T-helper 2 cell treated with Interferon-gamma antibody and Interleukin-4, amounts not matched to agents 5 μg/mL and 100 μg/mL, for 36 hours (primary cell): ENCODE results near the gene MYCBP2.
"Not testable (repeated sequence)": the region's sequence is repeated elsewhere in the genome, so short reads cannot be mapped to it uniquely, and the experiment has no call there.

Experiments used
- DNase-seq: peaks from one replicate; pipeline ENCODE4 v3.0.0; 2021; ENCODE audit warnings: low spot score
- H3K27ac Mint-ChIP-seq: one replicate; pipeline ENCODE4 v1.8.0; 2021; ENCODE audit warnings: mild to moderate bottlenecking, mixed read lengths
- H3K27me3 Mint-ChIP-seq: one replicate; pipeline ENCODE4 v1.8.0; 2021; ENCODE audit warnings: low read depth, mixed read lengths
- H3K36me3 Mint-ChIP-seq: one replicate; pipeline ENCODE4 v1.8.0; 2021; ENCODE audit warnings: low read depth, mixed read lengths
- H3K4me1 Mint-ChIP-seq: one replicate; pipeline ENCODE4 v1.8.0; 2021; ENCODE audit warnings: low read depth, mixed read lengths
- H3K4me3 Mint-ChIP-seq: one replicate; pipeline ENCODE4 v1.8.0; 2022; ENCODE audit warnings: mild to moderate bottlenecking, moderate library complexity, mixed read lengths
- H3K9me3 Mint-ChIP-seq: one replicate; pipeline ENCODE4 v1.8.0; 2021; ENCODE audit warnings: mixed read lengths

MYCBP2 gene

GRCh38 chr13:77351315-77351714 is 24.4 kb upstream of the MYCBP2 start:
- Mint-ChIP-seq H3K27me3 (peaks cover 11% of the 10 kb centered on the region), H3K9me3 (no peaks in the 10 kb centered on the region), H3K4me1 (peaks cover 8% of the 10 kb centered on the region), H3K36me3 (no peaks in the 10 kb centered on the region), H3K27ac (no peak overlapping the region), H3K4me3 (no peak overlapping the region)
- DNase-seq: no peak

- no peak overlapping the region for H3K4me3 Mint-ChIP-seq
- no peak overlapping the region for H3K27ac Mint-ChIP-seq
- DNase-seq: no peak
- no peaks in the 10 kb centered on the region for H3K9me3 Mint-ChIP-seq
- no peaks in the 10 kb centered on the region for H3K36me3 Mint-ChIP-seq
- H3K4me1 Mint-ChIP-seq: peaks cover 8% of the 10 kb centered on the region
- peaks cover 11% of the 10 kb centered on the region for H3K27me3 Mint-ChIP-seq
Observed at GRCh38 chr13:77350811-77351210, 23.9 kb upstream of the MYCBP2 start.

GRCh38 chr13:77349365-77349764 is 22.5 kb upstream of the MYCBP2 start:
- no peak for DNase-seq
- H3K9me3 Mint-ChIP-seq: no peaks in the 10 kb centered on the region
- no peaks in the 10 kb centered on the region for H3K36me3 Mint-ChIP-seq
- no peak overlapping the region for H3K4me3 Mint-ChIP-seq
- H3K4me1 Mint-ChIP-seq: peaks cover 13% of the 10 kb centered on the region
- H3K27me3 Mint-ChIP-seq: peaks cover 8% of the 10 kb centered on the region
- H3K27ac Mint-ChIP-seq: no peak overlapping the region

- not testable (repeated sequence) for H3K9me3 Mint-ChIP-seq
Observed at GRCh38 chr13:77347351-77347750, 20.5 kb upstream of the MYCBP2 start.

GRCh38 chr13:77345150-77345780 is 18.4 kb upstream of the MYCBP2 start:
- Mint-ChIP-seq H3K27ac (no peak overlapping the region), H3K27me3 (no peaks in the 10 kb centered on the region), H3K36me3 (no peaks in the 10 kb centered on the region), H3K4me1 (peaks cover 5% of the 10 kb centered on the region), H3K9me3 (no peaks in the 10 kb centered on the region), H3K4me3 (no peak overlapping the region)
- peak; percentile 37 for DNase-seq

More at GRCh38 chr13:77347351-77347750, 20.5 kb upstream of the MYCBP2 start:
- not testable (repeated sequence) for H3K4me3 Mint-ChIP-seq, H3K27me3 Mint-ChIP-seq, H3K27ac Mint-ChIP-seq, H3K36me3 Mint-ChIP-seq, DNase-seq, H3K4me1 Mint-ChIP-seq

GRCh38 chr13:77343841-77344240 is 16.9 kb upstream of the MYCBP2 start:
- no peaks in the 10 kb centered on the region for H3K27me3 Mint-ChIP-seq
- H3K27ac Mint-ChIP-seq: no peak overlapping the region
- H3K4me3 Mint-ChIP-seq: no peak overlapping the region
- no peak for DNase-seq
- no peaks in the 10 kb centered on the region for H3K9me3 Mint-ChIP-seq
- H3K36me3 Mint-ChIP-seq: no peaks in the 10 kb centered on the region
- peaks cover 14% of the 10 kb centered on the region for H3K4me1 Mint-ChIP-seq

GRCh38 chr13:77339408-77339807 is 12.5 kb upstream of the MYCBP2 start:
- Mint-ChIP-seq H3K4me3 (no peak overlapping the region), H3K4me1 (peaks cover 17% of the 10 kb centered on the region), H3K9me3 (no peaks in the 10 kb centered on the region), H3K36me3 (no peaks in the 10 kb centered on the region), H3K27me3 (no peaks in the 10 kb centered on the region), H3K27ac (no peak overlapping the region)
- DNase-seq: no peak

GRCh38 chr13:77338961-77339401 is 12.1 kb upstream of the MYCBP2 start:
- no peak for DNase-seq
- H3K36me3 Mint-ChIP-seq: no peaks in the 10 kb centered on the region
- no peaks in the 10 kb centered on the region for H3K27me3 Mint-ChIP-seq
- H3K4me1 Mint-ChIP-seq: peaks cover 17% of the 10 kb centered on the region
- no peaks in the 10 kb centered on the region for H3K9me3 Mint-ChIP-seq
- no peak overlapping the region for H3K27ac Mint-ChIP-seq
- H3K4me3 Mint-ChIP-seq: no peak overlapping the region

- H3K4me1 Mint-ChIP-seq: peaks cover 17% of the 10 kb centered on the region
- no peaks in the 10 kb centered on the region for H3K27me3 Mint-ChIP-seq
- H3K9me3 Mint-ChIP-seq: no peaks in the 10 kb centered on the region
- no peaks in the 10 kb centered on the region for H3K36me3 Mint-ChIP-seq
- DNase-seq: no peak
- no peak overlapping the region for H3K4me3 Mint-ChIP-seq
- no peak overlapping the region for H3K27ac Mint-ChIP-seq
Observed at GRCh38 chr13:77338329-77338728, 11.4 kb upstream of the MYCBP2 start.

GRCh38 chr13:77337159-77337558 is 10.3 kb upstream of the MYCBP2 start:
- DNase-seq: no peak
- no peak overlapping the region for H3K27ac Mint-ChIP-seq
- no peaks in the 10 kb centered on the region for H3K9me3 Mint-ChIP-seq
- no peaks in the 10 kb centered on the region for H3K27me3 Mint-ChIP-seq
- no peaks in the 10 kb centered on the region for H3K36me3 Mint-ChIP-seq
- no peak overlapping the region for H3K4me3 Mint-ChIP-seq
- H3K4me1 Mint-ChIP-seq: peaks cover 17% of the 10 kb centered on the region

GRCh38 chr13:77335543-77335942 is 8.6 kb upstream of the MYCBP2 start:
- Mint-ChIP-seq H3K9me3 (no peaks in the 10 kb centered on the region), H3K36me3 (no peaks in the 10 kb centered on the region), H3K4me3 (no peak overlapping the region), H3K27me3 (no peaks in the 10 kb centered on the region), H3K27ac (no peak overlapping the region), H3K4me1 (peaks cover 24% of the 10 kb centered on the region)
- no peak for DNase-seq

GRCh38 chr13:77333594-77333993 is 6.7 kb upstream of the MYCBP2 start:
- no peak for DNase-seq
- Mint-ChIP-seq H3K9me3 (no peaks in the 10 kb centered on the region), H3K4me3 (no peak overlapping the region), H3K27me3 (no peaks in the 10 kb centered on the region), H3K27ac (no peak overlapping the region), H3K4me1 (peaks cover 18% of the 10 kb centered on the region), H3K36me3 (no peaks in the 10 kb centered on the region)

GRCh38 chr13:77331421-77331820 is 4.5 kb upstream of the MYCBP2 start:
- Mint-ChIP-seq H3K27me3 (no peaks in the 10 kb centered on the region), H3K4me3 (peak overlapping the region; percentile 39), H3K4me1 (peaks cover 25% of the 10 kb centered on the region), H3K9me3 (no peaks in the 10 kb centered on the region), H3K36me3 (no peaks in the 10 kb centered on the region), H3K27ac (peak overlapping the region; percentile 52)
- no peak for DNase-seq

GRCh38 chr13:77329911-77330584 is 3.2 kb upstream of the MYCBP2 start:
- peaks cover 8% of the 10 kb centered on the region for H3K36me3 Mint-ChIP-seq
- peaks cover 27% of the 10 kb centered on the region for H3K4me1 Mint-ChIP-seq
- H3K27ac Mint-ChIP-seq: peak overlapping the region; percentile 96
- H3K9me3 Mint-ChIP-seq: no peaks in the 10 kb centered on the region
- DNase-seq: no peak
- H3K4me3 Mint-ChIP-seq: peak overlapping the region; percentile 94
- no peaks in the 10 kb centered on the region for H3K27me3 Mint-ChIP-seq
